Nephron progenitor cell (in vitro differentiated cells): Measurements from ENCODE around the gene C2orf68.

Experiments
- DNase-seq: peaks from one replicate; pipeline ENCODE4 v3.0.0; 2021
- H3K27ac Mint-ChIP-seq: 2 replicates; pipeline ENCODE4 v1.8.0; 2021; ENCODE audit warnings: mild to moderate bottlenecking, moderate library complexity, mixed read lengths
- H3K27me3 Mint-ChIP-seq: 2 replicates; pipeline ENCODE4 v1.8.0; 2021; ENCODE audit warnings: mild to moderate bottlenecking, low read depth, mixed read lengths; ENCODE audit not compliant: poor library complexity
- H3K36me3 Mint-ChIP-seq: 2 replicates; pipeline ENCODE4 v1.8.0; 2021; ENCODE audit warnings: low read depth, mixed read lengths
- H3K4me1 Mint-ChIP-seq: 2 replicates; pipeline ENCODE4 v1.8.0; 2021; ENCODE audit warnings: mixed read lengths
- H3K4me3 Mint-ChIP-seq: 2 replicates; pipeline ENCODE4 v1.8.0; 2021; ENCODE audit warnings: mild to moderate bottlenecking, moderate library complexity, mixed read lengths
- H3K9me3 Mint-ChIP-seq: 2 replicates; pipeline ENCODE4 v1.8.0; 2021; ENCODE audit warnings: mild to moderate bottlenecking, moderate library complexity, mixed read lengths
- TF ChIP-seq, protein P1 (sequence below): fragments of 200-600 bp; sonication (generic); IDR thresholded peaks from 2 replicates; pipeline ENCODE4 v1.5.0; 2021; ENCODE audit warnings: antibody characterized with exemption

The C2orf68 gene

DNA sequence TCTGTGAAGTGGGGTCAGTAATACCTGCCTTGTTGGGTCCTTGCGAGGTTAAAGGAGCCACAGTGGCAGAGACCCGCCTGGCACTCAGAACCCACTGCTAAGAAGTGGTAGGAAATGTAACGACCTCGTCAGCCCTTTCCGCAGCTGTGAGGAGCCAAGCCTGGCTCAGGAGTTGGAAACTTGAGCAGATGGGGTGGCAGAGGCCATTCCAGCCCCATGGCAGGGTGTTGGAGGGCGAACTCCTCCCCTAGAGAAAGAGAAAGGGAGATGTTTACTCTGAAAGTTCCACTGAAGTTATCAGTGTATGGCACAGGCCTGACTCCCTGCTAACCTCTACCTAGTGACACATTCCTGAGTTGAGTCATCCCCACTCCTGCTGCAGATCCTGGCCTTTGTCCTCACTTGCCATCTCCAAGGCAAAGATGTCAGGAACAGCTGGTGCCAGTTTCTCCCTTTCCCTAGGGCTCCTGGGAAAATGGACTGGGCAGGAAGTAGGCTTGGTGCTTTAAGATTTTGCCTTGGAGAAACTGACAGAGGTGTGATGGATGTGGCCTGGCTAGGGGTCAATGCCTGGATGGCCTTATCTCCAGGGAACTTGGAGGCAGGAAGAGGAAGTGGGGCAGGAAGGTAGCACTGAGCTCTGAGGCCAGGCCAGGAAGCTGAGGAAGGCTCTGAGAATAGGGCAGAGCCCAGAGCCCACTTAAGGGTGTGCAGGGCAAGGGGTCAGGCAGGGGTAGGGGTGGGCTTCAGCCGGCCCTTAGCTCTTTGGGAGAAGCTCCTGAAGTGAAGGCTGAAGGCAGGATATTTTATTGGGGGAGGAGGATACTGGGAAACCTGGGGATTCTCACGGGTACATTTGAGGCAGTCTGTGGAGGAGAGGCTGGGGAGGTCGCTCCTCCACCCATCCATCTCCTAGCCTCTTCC lies 26.7 kb downstream of the C2orf68 start:
- Mint-ChIP-seq H3K27ac (peak overlapping the region; percentile 98), H3K4me3 (peak overlapping the region; percentile 45), H3K4me1 (peaks cover 68% of the 10 kb centered on the region), H3K36me3 (peaks cover 6% of the 10 kb centered on the region), H3K27me3 (peaks cover 3% of the 10 kb centered on the region), H3K9me3 (no peaks in the 10 kb centered on the region)
- TF ChIP-seq, protein P1, sequence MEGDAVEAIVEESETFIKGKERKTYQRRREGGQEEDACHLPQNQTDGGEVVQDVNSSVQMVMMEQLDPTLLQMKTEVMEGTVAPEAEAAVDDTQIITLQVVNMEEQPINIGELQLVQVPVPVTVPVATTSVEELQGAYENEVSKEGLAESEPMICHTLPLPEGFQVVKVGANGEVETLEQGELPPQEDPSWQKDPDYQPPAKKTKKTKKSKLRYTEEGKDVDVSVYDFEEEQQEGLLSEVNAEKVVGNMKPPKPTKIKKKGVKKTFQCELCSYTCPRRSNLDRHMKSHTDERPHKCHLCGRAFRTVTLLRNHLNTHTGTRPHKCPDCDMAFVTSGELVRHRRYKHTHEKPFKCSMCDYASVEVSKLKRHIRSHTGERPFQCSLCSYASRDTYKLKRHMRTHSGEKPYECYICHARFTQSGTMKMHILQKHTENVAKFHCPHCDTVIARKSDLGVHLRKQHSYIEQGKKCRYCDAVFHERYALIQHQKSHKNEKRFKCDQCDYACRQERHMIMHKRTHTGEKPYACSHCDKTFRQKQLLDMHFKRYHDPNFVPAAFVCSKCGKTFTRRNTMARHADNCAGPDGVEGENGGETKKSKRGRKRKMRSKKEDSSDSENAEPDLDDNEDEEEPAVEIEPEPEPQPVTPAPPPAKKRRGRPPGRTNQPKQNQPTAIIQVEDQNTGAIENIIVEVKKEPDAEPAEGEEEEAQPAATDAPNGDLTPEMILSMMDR = no peak
- peak; percentile 47 for DNase-seq

DNA sequence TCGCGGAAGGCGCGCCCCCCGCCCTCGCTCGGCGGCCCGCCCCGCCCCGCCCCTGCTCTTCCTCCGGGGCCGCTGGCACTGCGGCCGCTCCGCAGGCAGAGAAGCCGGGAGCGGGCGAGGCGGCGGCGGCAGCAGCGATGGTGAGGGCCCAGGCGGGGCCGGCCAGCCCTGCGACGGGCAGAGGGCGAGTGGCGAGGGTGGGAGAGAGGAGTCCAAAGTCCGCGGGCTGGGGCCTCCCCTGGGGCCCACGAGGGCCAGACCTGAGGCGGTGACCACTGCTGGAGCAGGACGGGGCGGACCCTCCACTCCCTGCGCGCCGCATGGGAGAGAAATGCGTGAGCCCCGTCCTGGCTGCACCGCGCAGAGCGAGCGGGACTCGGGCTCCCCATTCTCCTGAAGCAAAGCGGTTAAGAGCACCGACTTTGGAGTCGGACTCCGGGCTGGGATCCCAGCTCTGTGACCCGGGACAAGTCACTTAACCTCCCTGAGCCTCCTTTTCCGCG lies 27.5 kb downstream of the C2orf68 start, which contains the start of gene VAMP5:
VAMP5 (plus strand) TSS at position 78 of the 503 bp plus-strand sequence; CDS start at position 138, 60 bp downstream.
- no peak for DNase-seq
- Mint-ChIP-seq H3K4me1 (peaks cover 71% of the 10 kb centered on the region), H3K27ac (peak within 1 kb of the TSS; percentile 98), H3K4me3 (peak within 1 kb of the TSS; percentile 45), H3K36me3 (peaks cover 6% of the 10 kb centered on the region), H3K27me3 (peaks cover 3% of the 10 kb centered on the region), H3K9me3 (no peaks in the 10 kb centered on the region)
- TF ChIP-seq, protein P1 = no peak

DNA sequence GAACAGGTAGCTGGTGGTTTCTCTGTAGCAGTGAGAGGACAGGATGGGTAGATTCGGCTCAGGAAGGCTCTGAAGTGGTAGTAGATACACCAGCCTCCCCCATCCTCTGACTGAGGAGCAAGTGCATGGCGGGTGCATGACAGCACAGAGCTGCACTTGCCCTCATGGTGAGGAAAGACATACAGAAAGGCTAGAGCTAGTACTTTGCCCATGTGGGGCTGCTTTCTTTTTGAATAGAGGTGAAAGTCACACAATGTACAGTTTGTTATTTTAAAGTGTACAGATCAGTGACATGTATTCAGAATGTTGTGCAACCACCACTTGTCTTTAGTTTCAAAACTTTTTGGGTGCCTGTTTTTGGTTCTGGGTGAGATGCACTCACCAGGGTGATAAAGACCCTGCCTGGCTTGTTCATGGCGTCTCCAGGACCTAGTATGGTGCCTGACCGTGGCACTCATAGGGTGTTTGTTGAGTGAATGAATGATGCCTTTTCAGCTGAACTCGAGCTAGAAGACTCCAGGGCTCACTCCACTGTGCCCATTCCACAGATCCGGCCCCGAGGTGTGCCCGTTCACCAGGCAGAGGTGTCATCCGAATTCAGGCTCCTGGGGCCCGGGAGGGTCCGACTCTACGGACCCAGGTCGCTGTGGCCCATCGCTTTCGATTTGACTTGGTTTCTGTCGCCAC lies 28.1 kb downstream of the C2orf68 start:
- peaks cover 3% of the 10 kb centered on the region for H3K27me3 Mint-ChIP-seq
- no peaks in the 10 kb centered on the region for H3K9me3 Mint-ChIP-seq
- H3K36me3 Mint-ChIP-seq = peaks cover 6% of the 10 kb centered on the region
- DNase-seq = no peak
- no peak overlapping the region for H3K27ac Mint-ChIP-seq
- TF ChIP-seq, protein P1 = no peak
- peaks cover 75% of the 10 kb centered on the region for H3K4me1 Mint-ChIP-seq
- H3K4me3 Mint-ChIP-seq = peak overlapping the region; percentile 32

DNA sequence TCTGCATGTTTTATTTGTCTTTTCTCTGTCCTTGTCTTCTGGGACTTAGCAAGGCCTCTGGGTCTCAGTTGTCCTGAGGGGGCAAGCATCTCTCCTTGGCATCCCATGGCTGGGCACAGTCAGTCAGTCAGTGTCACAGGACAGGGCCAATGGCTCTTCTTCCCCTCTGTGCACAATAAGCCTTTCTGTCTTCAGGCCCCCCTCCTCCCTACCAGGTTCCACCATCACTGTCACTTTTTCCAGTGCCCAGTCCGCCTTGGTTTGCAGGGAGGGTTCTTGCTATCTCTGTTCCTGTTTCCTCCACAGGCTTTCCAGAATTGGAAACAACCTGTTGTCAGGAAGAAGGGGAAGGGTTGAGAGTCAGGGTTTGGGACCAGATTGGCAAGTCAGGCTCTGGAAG lies 29.4 kb downstream of the C2orf68 start:
- Mint-ChIP-seq H3K4me1 (peaks cover 75% of the 10 kb centered on the region), H3K9me3 (no peaks in the 10 kb centered on the region), H3K27ac (no peak overlapping the region), H3K27me3 (peaks cover 3% of the 10 kb centered on the region), H3K36me3 (peaks cover 6% of the 10 kb centered on the region), H3K4me3 (no peak overlapping the region)
- TF ChIP-seq, protein P1 = no peak
- DNase-seq = no peak

DNA sequence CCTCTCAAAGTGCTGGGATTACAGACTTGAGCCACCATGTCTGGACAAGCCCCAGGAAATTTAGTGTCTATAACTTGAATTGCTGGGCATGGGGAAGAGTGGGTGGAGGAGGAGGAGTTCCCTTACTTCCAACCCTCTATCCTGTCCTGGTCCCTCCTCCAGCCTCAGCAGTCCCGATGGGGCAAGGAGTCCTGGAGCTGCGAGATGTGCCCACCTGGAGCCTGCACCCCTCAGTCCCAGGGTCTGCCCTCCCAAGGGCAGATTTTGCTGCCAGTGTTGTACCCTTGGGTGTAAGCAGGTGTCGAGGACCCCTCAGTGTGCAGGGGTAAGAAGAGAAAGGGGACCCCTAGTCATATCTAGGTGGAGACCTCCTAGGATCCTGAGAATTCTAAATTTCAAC lies 31.7 kb downstream of the C2orf68 start:
- DNase-seq = no peak
- H3K36me3 Mint-ChIP-seq = peaks cover 6% of the 10 kb centered on the region
- H3K4me3 Mint-ChIP-seq = no peak overlapping the region
- H3K27me3 Mint-ChIP-seq = peaks cover 6% of the 10 kb centered on the region
- TF ChIP-seq, protein P1 = no peak
- H3K9me3 Mint-ChIP-seq = no peaks in the 10 kb centered on the region
- H3K4me1 Mint-ChIP-seq = peaks cover 72% of the 10 kb centered on the region
- peak overlapping the region; percentile 99 for H3K27ac Mint-ChIP-seq
